ENCODE measurements around the gene CLIC3. TPM values are rescaled to one million over a fixed set of nuclear protein-coding genes. Genes with fewer than 3 reads are reported as not detected.

Gene CLIC3
- total RNA-seq, 2 donors from 2014 or later: 1.9 to 3.8 TPM

GRCh38 chr9:137020771-137021567 is 24.6 kb upstream of the CLIC3 start:
- DNase-seq (ENCODE audit: low spot score): no peak
- intact Hi-C loops (cut with DNase I): no loop called here

- DNase-seq (ENCODE audit: low spot score): no peak
- intact Hi-C loops (cut with DNase I): loop anchor here in 1 of 2 donors (5.0 kb wide), 1 partner anchor 413 kb away; no protein-coding TSS in a partner anchor
These were observed 23.7 kb upstream of the CLIC3 start for GRCh38 chr9:137019891-137020683.

DNA sequence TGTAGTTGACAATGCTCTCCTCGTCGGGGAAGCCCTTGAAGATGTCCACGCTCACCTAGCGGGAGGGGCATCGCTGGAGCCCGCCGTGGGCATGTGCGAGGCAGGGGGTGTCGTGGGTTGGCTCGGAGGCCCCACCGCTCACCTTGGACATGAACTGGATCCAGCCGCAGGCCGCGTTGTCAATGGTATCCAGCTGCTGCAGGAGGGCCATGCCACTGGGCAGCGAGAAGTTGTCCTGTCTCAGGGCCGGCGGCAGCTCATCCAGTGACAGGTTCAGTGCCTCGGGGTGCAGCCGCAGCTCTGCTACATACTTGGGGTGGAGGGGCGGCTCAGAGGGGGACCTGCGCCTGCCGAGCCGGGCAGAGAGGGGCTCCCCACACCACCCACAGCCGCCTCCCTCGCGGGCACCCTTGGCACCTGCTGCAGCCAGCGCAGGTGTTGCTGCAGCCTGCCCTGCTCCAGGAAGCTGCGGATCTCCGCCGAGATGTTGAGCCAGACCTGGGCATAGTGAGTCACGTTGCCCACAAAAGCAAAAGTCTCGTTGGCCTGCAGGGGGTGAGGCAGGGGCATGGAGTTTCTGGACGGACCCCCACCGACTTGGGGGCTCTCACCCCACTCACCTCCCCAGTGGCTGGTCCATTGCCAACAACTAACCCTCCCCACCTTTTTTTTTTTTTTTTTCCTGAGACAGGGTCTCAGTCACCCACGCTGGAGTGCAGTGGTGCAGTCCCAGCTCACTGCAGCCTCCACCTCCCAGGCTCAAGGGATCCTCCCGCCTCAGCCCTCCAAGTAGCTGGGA is 22.6 kb upstream of the CLIC3 start:
- intact Hi-C loops (cut with DNase I): loop anchor here in 1 of 2 donors (5.0 kb wide), 1 partner anchor 412 kb away; no protein-coding TSS in a partner anchor
- no peak for DNase-seq (ENCODE audit: low spot score)

DNA sequence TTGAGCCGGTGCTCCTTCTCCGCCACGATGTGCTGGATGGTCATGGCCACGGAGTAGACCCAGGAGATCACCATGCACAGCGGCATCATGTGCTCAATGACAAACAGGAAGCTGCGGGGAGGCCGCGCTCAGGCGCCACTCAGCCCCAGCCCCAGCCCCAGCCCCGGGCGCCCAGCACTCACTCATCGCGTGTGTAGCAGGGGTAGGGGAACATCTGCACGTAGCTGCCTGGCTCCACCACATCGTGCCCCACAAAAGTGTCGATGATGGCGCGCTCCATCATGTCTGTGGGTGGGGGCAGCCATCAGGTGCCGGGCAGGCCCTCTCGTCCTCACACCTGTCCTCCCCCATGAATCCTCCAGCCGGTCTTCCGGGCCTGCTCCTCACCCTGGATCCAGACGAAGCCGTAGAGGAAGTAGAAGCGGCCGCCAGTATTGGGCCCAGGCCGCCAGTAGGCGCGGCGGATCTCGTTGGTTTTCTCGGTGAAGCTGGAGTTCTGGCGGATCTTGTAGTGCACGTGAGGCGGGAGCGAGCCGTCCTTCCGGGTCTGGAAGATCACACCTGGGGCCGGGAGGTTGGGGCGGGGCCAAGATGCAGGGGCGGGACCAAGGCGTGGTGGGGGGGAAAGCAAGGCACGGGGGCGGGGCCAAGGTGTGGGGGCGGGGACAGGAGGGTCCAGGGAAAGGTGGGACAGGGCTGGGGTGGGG is 21.6 kb upstream of the CLIC3 start:
- no peak for DNase-seq (ENCODE audit: low spot score)
- intact Hi-C loops (cut with DNase I): loop anchor here in 1 of 2 donors (5.0 kb wide), 1 partner anchor 411 kb away; no protein-coding TSS in a partner anchor

DNA sequence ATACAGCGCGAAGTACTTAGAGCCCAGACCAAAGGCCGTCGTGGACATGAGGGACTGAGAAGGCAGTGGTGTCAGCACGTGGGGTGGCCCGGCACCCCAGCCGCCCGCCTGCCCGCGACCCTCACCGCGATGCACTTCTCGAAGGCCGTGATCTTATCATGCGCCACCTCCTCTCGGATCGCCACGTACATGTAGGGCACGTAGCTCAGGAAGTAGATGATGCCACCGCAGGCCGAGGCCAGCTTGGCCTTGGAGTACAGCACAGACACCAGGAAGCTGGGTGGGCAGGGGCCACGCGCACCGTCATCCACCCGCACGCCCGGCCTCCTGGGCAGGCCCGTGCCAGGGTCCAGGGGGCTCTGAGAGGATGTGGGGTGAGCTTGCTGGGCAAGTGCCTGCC is 20.7 kb upstream of the CLIC3 start:
- intact Hi-C loops (cut with DNase I): loop anchor here in 1 of 2 donors (5.0 kb wide), 1 partner anchor 410 kb away; no protein-coding TSS in a partner anchor
- DNase-seq (ENCODE audit: low spot score): no peak

DNA sequence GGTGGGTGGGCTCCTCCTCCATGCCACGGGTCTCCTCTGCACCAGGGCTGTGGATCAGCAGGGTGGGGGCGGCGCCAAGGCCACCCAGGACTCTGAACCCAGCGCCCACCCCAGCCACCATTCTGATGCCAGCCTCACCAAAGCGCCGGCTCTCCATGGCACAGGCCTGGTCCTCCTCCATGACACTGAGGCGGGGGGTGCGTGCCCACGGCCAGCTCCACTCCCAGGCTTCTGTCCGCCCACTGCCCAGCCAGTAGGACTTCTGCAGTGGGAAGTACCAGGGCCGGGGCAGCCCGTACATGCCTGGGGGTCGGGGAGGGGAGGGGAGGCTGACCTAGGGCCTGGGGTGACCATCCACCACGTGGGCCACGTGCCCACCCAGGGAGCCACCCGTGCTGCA is 20.1 kb upstream of the CLIC3 start:
- intact Hi-C loops (cut with DNase I): loop anchor here in 1 of 2 donors (5.0 kb wide), 1 partner anchor 409 kb away; no protein-coding TSS in a partner anchor
- DNase-seq (ENCODE audit: low spot score): no peak

DNA sequence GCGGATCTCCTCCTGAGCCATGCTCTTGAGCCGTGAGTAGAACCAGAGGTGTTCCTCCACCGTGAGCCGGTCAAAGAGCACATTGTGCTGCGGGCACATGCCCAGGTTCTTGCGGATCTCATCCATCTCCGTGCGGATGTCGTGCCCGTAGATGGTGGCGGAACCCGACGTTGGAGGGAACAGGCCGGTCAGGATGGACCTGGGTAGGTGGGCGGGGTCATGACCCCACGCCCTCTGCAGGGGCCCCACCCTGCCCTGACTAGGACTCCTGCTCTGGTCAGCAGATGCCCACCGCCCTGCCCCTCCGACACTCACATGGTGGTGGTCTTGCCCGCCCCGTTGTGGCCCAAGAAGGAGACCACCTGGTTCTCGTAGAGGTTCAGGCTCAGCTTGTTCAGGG is 19.6 kb upstream of the CLIC3 start:
- no peak for DNase-seq (ENCODE audit: low spot score)
- intact Hi-C loops (cut with DNase I): loop anchor here in 1 of 2 donors (5.0 kb wide), 1 partner anchor 409 kb away; no protein-coding TSS in a partner anchor

GRCh38 chr9:137015540-137015930 is 19.2 kb upstream of the CLIC3 start:
- intact Hi-C loops (cut with DNase I): loop anchor here in 1 of 2 donors (5.0 kb wide), 1 partner anchor 408 kb away; no protein-coding TSS in a partner anchor
- DNase-seq (ENCODE audit: low spot score): no peak

- intact Hi-C loops (cut with DNase I): loop anchor here in 1 of 2 donors (5.0 kb wide), 1 partner anchor 408 kb away; no protein-coding TSS in a partner anchor
- no peak for DNase-seq (ENCODE audit: low spot score)
These were observed 18.6 kb upstream of the CLIC3 start for GRCh38 chr9:137014776-137015539.

- DNase-seq (ENCODE audit: low spot score): no peak
- intact Hi-C loops (cut with DNase I): no loop called here
These were observed 17.8 kb upstream of the CLIC3 start for GRCh38 chr9:137014166-137014565.

DNA sequence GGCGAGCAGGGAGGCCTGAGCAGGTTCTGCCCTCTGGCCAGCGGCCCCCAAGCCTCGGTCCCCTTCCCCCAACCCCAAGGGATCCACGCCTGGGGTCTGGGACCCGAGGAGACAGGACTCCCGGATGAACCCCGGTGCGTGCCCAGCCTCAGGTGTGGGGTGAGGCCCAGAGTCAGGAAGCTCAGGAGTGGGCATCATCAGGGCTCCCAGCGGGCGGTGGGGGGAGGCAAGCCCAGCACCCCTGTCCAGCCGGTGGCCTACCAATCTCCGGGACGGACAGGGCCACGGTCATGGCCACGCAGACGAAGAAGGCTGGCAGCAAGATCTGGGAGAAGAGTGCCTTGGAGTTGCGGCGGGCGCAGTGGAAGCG is 17.2 kb upstream of the CLIC3 start:
- intact Hi-C loops (cut with DNase I): no loop called here
- no peak for DNase-seq (ENCODE audit: low spot score)

- intact Hi-C loops (cut with DNase I): no loop called here
- DNase-seq (ENCODE audit: low spot score): no peak
These were observed 16.6 kb upstream of the CLIC3 start for GRCh38 chr9:137012694-137013570.

- intact Hi-C loops (cut with DNase I): no loop called here
- DNase-seq (ENCODE audit: low spot score): no peak
These were observed 15.7 kb upstream of the CLIC3 start for GRCh38 chr9:137011907-137012675.

DNA sequence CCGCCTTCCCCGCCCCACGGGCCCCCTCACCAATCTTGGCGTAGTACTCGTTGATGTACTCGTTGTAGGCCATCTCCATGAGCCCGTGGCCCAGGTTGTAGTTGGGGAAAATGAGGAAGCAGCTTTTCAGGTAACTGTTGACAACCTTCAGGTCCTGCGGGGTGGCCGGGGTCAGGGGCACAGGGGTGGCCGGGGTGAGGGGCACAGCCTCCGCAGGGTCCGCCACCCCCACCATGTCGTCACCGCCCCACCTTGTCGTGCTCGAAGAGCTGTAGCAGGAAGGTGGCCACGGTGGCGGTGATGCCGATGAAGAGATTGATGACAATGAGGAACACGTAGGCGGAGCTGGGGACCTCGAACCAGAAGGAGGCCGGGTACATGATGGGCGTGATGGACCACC is 14.8 kb upstream of the CLIC3 start:
- DNase-seq (ENCODE audit: low spot score): no peak
- intact Hi-C loops (cut with DNase I): no loop called here

DNA sequence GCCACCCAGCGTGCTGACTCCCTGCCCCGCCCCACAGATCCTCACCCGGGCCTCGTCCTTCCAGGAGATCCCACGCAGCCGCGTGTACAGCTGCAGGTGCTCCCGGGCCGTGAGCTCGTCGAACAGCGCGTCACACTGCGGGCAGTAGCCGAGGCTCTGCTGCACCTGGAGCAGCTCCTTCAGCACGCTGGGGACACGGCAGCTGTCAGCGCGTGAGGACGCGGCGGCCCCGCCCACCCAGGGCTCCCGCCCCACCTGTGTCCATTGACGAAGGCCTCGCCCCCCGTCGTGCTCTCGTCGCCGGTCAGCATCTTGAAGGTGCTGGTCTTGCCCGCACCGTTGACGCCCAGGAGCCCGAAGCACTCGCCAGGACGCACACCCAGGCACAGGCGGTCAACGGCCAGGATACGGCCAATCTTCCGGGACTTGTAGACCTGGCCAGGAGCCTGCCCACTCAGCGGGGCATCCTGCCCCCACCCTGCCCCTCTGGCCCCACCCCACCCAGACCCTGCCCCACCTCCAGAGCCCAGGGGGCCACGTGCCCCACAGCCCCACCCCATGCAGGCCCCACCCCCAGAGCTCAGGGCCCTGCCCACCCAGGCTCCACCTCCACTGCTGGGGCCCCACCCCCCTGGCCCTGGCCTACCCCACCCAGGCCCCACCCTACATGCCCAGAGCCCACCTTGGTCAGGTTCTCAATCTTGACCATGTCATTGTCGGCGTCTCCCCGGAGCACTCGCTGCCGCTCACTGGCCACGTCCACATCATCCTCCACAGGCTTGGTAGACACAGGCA is 13.8 kb upstream of the CLIC3 start:
- no peak for DNase-seq (ENCODE audit: low spot score)
- intact Hi-C loops (cut with DNase I): no loop called here

DNA sequence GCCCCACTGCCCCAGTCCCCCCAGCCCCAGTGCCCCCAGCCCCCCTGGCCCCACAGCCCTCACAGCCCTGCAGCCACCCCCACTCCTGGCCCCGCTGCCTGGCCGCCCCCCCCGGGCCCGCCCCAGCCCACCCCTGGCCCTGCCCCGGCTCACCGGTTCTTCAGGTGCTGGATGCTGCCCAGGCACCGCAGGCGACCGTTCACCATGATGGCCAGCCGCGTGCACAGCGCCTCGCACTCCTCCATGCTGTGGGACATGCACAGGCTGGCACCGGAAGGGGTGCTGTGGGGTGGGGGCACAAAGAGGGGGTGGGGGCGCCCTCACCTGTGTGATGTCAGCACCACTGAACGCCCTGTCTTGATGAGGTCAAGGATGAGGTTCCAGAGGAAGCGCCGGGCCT is 12.8 kb upstream of the CLIC3 start:
- DNase-seq (ENCODE audit: low spot score): no peak
- intact Hi-C loops (cut with DNase I): no loop called here
